GM13977 (cell line): ENCODE measurements around the gene GALNT18.

ENCODE experiments used
- DNase-seq: peaks from one replicate; pipeline ENCODE4 v3.0.0; 2012; ENCODE audit warnings: low spot score
- CTCF ChIP-seq: IDR thresholded peaks from 2 replicates; pipeline ENCODE4 v1.5.1; 2012; ENCODE audit warnings: mild to moderate bottlenecking, control low read depth; ENCODE audit not compliant: insufficient read depth; ENCODE audit errors: extremely low read depth, missing control alignments
- in situ Hi-C: fragments of 300-500 bp; cut with MboI; formaldehyde crosslinking; loops from one replicate; pipeline ENCODE4 v1.12.0; 2022; ENCODE audit warnings: low sequenced_read_pairs, low pct_unique_long_range_greater_than_20kb, mixed read lengths, inconsistent platforms; ENCODE audit not compliant: unreplicated experiment

GALNT18 gene

GRCh38 chr11:11335043-11335442 is 286.8 kb downstream of the GALNT18 start:
- no peak for DNase-seq
- in situ Hi-C loops = no loop called here
- no peak for TF ChIP-seq CTCF

- no peak for DNase-seq
- TF ChIP-seq CTCF = no peak
These were observed 287.2 kb downstream of the GALNT18 start for GRCh38 chr11:11334607-11335006.

GRCh38 chr11:11332141-11332710 is 289.6 kb downstream of the GALNT18 start:
- TF ChIP-seq CTCF = no peak
- DNase-seq = no peak
- in situ Hi-C loops = no loop called here

More at GRCh38 chr11:11334607-11335006, 287.2 kb downstream of the GALNT18 start:
- in situ Hi-C loops = no loop called here

- in situ Hi-C loops = no loop called here
- DNase-seq = no peak
- TF ChIP-seq CTCF = no peak
These were observed 292.6 kb downstream of the GALNT18 start for GRCh38 chr11:11329062-11329806.

GRCh38 chr11:11324090-11324489 is 297.7 kb downstream of the GALNT18 start:
- TF ChIP-seq CTCF = no peak
- no peak for DNase-seq
- in situ Hi-C loops = no loop called here

- in situ Hi-C loops = no loop called here
- no peak for DNase-seq
- no peak for TF ChIP-seq CTCF
These were observed 299.7 kb downstream of the GALNT18 start for GRCh38 chr11:11322101-11322500.
